ENCODE data around the gene TSPAN2. TPM values are rescaled to one million over a fixed set of nuclear protein-coding genes. Genes with fewer than 3 reads are reported as not detected.

TSPAN2 gene
- polyA plus RNA-seq, 2 of the 4 experiments (the other 2 are of a cell fraction): 1.7 to 2.7 TPM

- POLR2A ChIA-PET: no interaction called here
- Histone ChIP-seq H3K4me1 (no peaks in the 10 kb centered on the region), H3K27ac (no peak overlapping the region), H3K4me3 (no peak overlapping the region), H3K9me3 (no peaks in the 10 kb centered on the region), H3K4me2 (no peak overlapping the region)
- ATAC-seq (no peak), DNase-seq (ENCODE audit: low read depth in 1 of 2, low spot score in 1 of 2) (no peak), FAIRE-seq (no peak)
- CTCF ChIA-PET: interaction anchor here (1.3 kb wide), 1 partner anchor 32 kb away, joined by 4 read pairs; no protein-coding TSS in a partner anchor
- WGBS (ENCODE audit: missing lambda C conversion rate): 46% methylated on average over 3 of the region's 3 CpGs
- TF ChIP-seq HOXB5 (CRISPR knock-in tag; IDR thresholded peaks at IDR 0.05) (no peak), NR3C1 (IDR thresholded peaks at IDR 0.05) (no peak), ZNF302 (CRISPR knock-in tag; IDR thresholded peaks at IDR 0.05) (no peak), ZSCAN20 (CRISPR knock-in tag; IDR thresholded peaks at IDR 0.05) (no peak), JUN (IDR thresholded peaks at IDR 0.05) (no peak), TP53 (CRISPR knock-in tag; IDR thresholded peaks at IDR 0.05) (no peak), SMC3 (IDR thresholded peaks at IDR 0.05) (no peak), RAD21 (conservative IDR thresholded peaks at IDR 0.05 in 1 of 2, IDR thresholded peaks at IDR 0.05 in 1 of 2) (no peak), RNF2 (IDR thresholded peaks at IDR 0.05; ENCODE audit: borderline replicate concordance, low read depth) (no peak), FOSL2 (IDR thresholded peaks at IDR 0.05) (no peak), FOSL2 (CRISPR knock-in tag; IDR thresholded peaks at IDR 0.05) (no peak), CBX8 (IDR thresholded peaks at IDR 0.05) (no peak), CBX2 (IDR thresholded peaks at IDR 0.05; ENCODE audit: borderline replicate concordance, low read depth) (no peak), ESRRA (IDR thresholded peaks at IDR 0.05; ENCODE audit: borderline replicate concordance, low read length) (no peak)
- TF ChIP-seq, protein P1, sequence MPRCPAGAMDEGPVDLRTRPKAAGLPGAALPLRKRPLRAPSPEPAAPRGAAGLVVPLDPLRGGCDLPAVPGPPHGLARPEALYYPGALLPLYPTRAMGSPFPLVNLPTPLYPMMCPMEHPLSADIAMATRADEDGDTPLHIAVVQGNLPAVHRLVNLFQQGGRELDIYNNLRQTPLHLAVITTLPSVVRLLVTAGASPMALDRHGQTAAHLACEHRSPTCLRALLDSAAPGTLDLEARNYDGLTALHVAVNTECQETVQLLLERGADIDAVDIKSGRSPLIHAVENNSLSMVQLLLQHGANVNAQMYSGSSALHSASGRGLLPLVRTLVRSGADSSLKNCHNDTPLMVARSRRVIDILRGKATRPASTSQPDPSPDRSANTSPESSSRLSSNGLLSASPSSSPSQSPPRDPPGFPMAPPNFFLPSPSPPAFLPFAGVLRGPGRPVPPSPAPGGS (IDR thresholded peaks at IDR 0.05): no peak
- TF ChIP-seq, protein P2, sequence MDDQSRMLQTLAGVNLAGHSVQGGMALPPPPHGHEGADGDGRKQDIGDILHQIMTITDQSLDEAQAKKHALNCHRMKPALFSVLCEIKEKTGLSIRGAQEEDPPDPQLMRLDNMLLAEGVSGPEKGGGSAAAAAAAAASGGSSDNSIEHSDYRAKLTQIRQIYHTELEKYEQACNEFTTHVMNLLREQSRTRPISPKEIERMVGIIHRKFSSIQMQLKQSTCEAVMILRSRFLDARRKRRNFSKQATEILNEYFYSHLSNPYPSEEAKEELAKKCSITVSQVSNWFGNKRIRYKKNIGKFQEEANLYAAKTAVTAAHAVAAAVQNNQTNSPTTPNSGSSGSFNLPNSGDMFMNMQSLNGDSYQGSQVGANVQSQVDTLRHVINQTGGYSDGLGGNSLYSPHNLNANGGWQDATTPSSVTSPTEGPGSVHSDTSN (IDR thresholded peaks at IDR 0.05): no peak
Observed at GRCh38 chr1:115105831-115106230, 16.5 kb upstream of the TSPAN2 start.

DNA sequence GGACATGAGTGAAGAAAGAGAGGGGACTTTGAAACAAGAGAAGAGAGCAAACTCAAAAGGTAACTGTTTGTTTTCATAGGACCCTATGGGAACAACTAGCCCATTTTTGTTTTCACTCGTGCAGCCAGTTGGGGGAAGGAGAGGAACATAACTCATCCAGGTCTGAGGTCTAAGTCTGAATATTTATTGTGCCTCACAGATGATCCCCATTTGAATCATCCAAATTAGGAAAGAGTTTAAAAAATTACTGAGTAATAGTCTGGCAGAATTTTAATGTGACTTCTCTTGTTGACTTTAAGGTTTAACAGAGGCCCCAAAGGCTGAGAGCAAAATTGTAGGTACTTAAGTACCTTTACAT, 10.4 kb upstream of the TSPAN2 start:
- Histone ChIP-seq H3K27ac (no peak overlapping the region), H3K9me3 (no peaks in the 10 kb centered on the region), H3K4me3 (no peak overlapping the region), H3K4me1 (no peaks in the 10 kb centered on the region), H3K4me2 (peak overlapping the region; percentile 24; the same call in 2 of the 3 replicates)
- ATAC-seq (no peak), DNase-seq (ENCODE audit: low read depth in 1 of 2, low spot score in 1 of 2) (no peak), FAIRE-seq (no peak)
- ChIA-PET CTCF (interaction anchor here (0.7 to 2.1 kb wide), 2 partner anchors 10 to 13 kb away, joined by 4 to 10 read pairs; no protein-coding TSS in a partner anchor), POLR2A (no interaction called here)
- WGBS (ENCODE audit: missing lambda C conversion rate): 33% methylated on average over 1 of the region's 1 CpG
- TF ChIP-seq NFE2L2 (conservative IDR thresholded peaks at IDR 0.05; ENCODE audit: low read length) (no peak), RFX5 (IDR thresholded peaks at IDR 0.05) (no peak), MYC (IDR thresholded peaks at IDR 0.05; ENCODE audit: borderline replicate concordance, low read length) (no peak), CBX8 (IDR thresholded peaks at IDR 0.05) (no peak), EHF (CRISPR knock-in tag; IDR thresholded peaks at IDR 0.05) (no peak), HDAC2 (IDR thresholded peaks at IDR 0.05) (no peak), SMC3 (IDR thresholded peaks at IDR 0.05) (no peak)

GRCh38 chr1:115098979-115099692, 9.8 kb upstream of the TSPAN2 start:
- TF ChIP-seq HOXB13 (CRISPR knock-in tag; IDR thresholded peaks at IDR 0.05; ENCODE audit: low read depth) (no peak), FOSL2 (IDR thresholded peaks at IDR 0.05) (no peak), FOSL2 (CRISPR knock-in tag; IDR thresholded peaks at IDR 0.05) (no peak), MAFK (IDR thresholded peaks at IDR 0.05; ENCODE audit: partially characterized antibody) (no peak), ATOH8 (CRISPR knock-in tag; IDR thresholded peaks at IDR 0.05; ENCODE audit: low read depth) (no peak), CHD2 (IDR thresholded peaks at IDR 0.05; ENCODE audit: low read length, partially characterized antibody) (no peak), KDM1A (IDR thresholded peaks at IDR 0.05; ENCODE audit: low read depth) (no peak), GATA3 (IDR thresholded peaks at IDR 0.05; ENCODE audit: borderline replicate concordance) (no peak), MAX (IDR thresholded peaks at IDR 0.05) (no peak)
- TF ChIP-seq, protein P3, sequence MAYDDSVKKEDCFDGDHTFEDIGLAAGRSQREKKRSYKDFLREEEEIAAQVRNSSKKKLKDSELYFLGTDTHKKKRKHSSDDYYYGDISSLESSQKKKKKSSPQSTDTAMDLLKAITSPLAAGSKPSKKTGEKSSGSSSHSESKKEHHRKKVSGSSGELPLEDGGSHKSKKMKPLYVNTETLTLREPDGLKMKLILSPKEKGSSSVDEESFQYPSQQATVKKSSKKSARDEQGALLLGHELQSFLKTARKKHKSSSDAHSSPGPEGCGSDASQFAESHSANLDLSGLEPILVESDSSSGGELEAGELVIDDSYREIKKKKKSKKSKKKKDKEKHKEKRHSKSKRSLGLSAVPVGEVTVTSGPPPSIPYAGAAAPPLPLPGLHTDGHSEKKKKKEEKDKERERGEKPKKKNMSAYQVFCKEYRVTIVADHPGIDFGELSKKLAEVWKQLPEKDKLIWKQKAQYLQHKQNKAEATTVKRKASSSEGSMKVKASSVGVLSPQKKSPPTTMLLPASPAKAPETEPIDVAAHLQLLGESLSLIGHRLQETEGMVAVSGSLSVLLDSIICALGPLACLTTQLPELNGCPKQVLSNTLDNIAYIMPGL (CRISPR knock-in tag; IDR thresholded peaks at IDR 0.05; ENCODE audit: borderline replicate concordance): no peak
- ChIA-PET CTCF (interaction anchor here (0.7 to 2.1 kb wide), 2 partner anchors 9 to 14 kb away, joined by 4 to 10 read pairs; no protein-coding TSS in a partner anchor), POLR2A (no interaction called here)
- H3K4me3 ChIP-seq: no peak overlapping the region
- H3K4me1 ChIP-seq: no peaks in the 10 kb centered on the region
- H3K9me3 ChIP-seq: no peaks in the 10 kb centered on the region
- no peak overlapping the region for H3K27ac ChIP-seq
- ATAC-seq: peak in 1 of 2 experiments; percentile 29; a peak in 1 of 6 replicates
- WGBS (ENCODE audit: missing lambda C conversion rate): 55% methylated on average over 13 of the region's 13 CpGs
- FAIRE-seq: no peak
- DNase-seq (ENCODE audit: low read depth in 1 of 2, low spot score in 1 of 2): peak in 1 of 2 experiments; percentile 46
- H3K4me2 ChIP-seq: peak overlapping the region; percentile 24; the same call in 2 of the 3 replicates
